ENCODE measurements around the gene ARHGEF28.

The ARHGEF28 gene

GRCh38 chr5:73605223-73606087 is 20.5 kb upstream of the ARHGEF28 start:
- H3K27ac ChIP-seq, result no peak overlapping the region
- no peak for DNase-seq
- H3K9me3 ChIP-seq (ENCODE audit: severe bottlenecking), result peaks cover 9% of the 10 kb centered on the region
- no peak for TF ChIP-seq CTCF (IDR thresholded peaks at IDR 0.05; ENCODE audit: low read depth, low read length)
- no peaks in the 10 kb centered on the region for H3K36me3 ChIP-seq
- no peak overlapping the region for H3K4me3 ChIP-seq (ENCODE audit: low read depth, low read length)
- no peaks in the 10 kb centered on the region for H3K27me3 ChIP-seq (ENCODE audit: insufficient read depth, low read depth, severe bottlenecking)

DNA sequence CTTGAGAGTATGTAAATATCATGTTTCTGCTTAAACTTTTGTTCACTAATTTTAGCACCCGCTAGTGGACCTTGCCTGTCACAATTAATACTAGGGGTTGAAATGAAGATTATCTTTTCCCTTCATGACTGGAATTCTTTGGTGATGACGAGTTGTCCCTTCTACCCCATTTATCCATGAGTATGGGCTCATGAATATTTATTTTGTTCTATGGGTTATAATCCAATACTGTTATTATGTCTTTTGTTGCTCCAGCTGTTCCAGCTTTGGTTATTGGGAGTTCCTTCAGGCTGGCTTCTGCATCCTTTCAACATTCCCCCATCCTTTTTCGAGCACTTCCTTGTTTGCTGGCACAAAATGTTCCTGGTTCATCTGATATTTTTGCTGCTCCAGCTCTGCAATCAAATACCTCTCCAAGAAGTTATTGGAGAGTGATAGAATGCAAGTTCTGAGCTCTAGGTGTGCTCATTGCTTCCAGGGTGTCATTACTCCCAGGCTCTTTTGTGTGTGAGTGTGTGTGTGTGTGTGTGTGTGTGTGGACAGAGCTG is 19.7 kb upstream of the ARHGEF28 start:
- H3K27ac ChIP-seq, result no peak overlapping the region
- DNase-seq, result no peak
- no peaks in the 10 kb centered on the region for H3K27me3 ChIP-seq (ENCODE audit: insufficient read depth, low read depth, severe bottlenecking)
- H3K36me3 ChIP-seq, result no peaks in the 10 kb centered on the region
- TF ChIP-seq CTCF (IDR thresholded peaks at IDR 0.05; ENCODE audit: low read depth, low read length), result no peak
- H3K4me3 ChIP-seq (ENCODE audit: low read depth, low read length), result no peak overlapping the region
- H3K9me3 ChIP-seq (ENCODE audit: severe bottlenecking), result peaks cover 9% of the 10 kb centered on the region

DNA sequence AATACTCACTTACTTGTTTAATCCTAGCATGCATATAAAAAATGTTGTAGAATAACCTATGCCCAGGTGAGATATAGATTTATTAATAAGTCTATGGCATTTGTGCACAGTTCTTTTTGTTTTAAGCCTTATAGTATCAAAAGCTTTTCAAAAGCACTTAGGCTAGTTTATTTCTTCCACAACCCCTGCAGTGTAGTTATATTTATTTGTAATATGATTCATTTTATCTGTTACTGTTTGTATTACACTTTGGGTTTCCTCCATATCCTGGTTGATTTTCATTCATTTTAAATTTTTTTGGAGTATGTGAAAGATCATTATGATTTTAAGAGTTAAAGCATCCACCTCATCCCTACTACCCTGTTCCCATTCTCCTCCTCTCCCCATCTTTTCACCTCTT is 18.8 kb upstream of the ARHGEF28 start:
- Histone ChIP-seq H3K27me3 (ENCODE audit: insufficient read depth, low read depth, severe bottlenecking) (no peaks in the 10 kb centered on the region), H3K9me3 (ENCODE audit: severe bottlenecking) (no peaks in the 10 kb centered on the region), H3K27ac (no peak overlapping the region), H3K36me3 (no peaks in the 10 kb centered on the region), H3K4me3 (ENCODE audit: low read depth, low read length) (no peak overlapping the region)
- DNase-seq, result no peak
- TF ChIP-seq CTCF (IDR thresholded peaks at IDR 0.05; ENCODE audit: low read depth, low read length), result no peak

DNA sequence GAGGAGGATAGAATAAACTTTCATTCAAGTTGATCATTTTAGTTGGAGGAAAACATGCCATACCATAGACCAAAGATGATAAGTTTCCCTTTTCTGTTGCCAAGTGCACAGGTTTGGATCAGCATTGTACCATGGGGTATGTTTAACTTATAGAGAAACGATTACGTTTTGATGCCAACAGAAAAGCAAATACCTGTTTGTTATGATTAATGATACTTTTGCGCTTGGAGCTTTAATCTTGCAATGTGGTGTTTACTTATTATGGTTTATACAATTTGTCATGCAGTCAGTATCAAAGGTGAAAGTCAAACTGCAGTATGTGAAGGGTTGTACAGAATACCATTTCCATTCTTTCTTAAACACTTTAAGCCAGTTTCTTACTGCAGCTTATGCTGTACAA is 13.2 kb upstream of the ARHGEF28 start:
- Histone ChIP-seq H3K4me3 (ENCODE audit: low read depth, low read length) (no peak overlapping the region), H3K27ac (no peak overlapping the region), H3K27me3 (ENCODE audit: insufficient read depth, low read depth, severe bottlenecking) (no peaks in the 10 kb centered on the region), H3K36me3 (no peaks in the 10 kb centered on the region), H3K9me3 (ENCODE audit: severe bottlenecking) (no peaks in the 10 kb centered on the region)
- no peak for TF ChIP-seq CTCF (IDR thresholded peaks at IDR 0.05; ENCODE audit: low read depth, low read length)
- no peak for DNase-seq

DNA sequence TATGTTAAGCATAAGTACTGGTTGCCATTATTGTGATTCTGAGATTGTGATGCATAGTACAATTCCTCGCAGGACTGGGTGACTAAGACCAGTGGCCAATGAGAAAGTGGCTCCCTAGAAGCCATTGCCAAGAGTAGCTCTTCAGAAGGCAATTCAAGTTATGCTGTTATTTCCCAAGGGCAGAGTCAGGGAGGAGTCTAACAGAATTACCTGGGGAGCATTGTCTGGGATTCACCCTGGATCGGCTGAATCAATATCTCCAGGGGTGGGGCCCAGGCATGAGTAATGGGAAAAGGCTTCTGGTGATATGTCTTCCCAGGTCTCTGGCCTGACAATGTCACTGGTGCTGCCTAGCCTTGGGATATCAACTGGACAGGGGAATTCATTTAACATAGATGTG is 10.9 kb upstream of the ARHGEF28 start:
- DNase-seq, result no peak
- Histone ChIP-seq H3K27me3 (ENCODE audit: insufficient read depth, low read depth, severe bottlenecking) (no peaks in the 10 kb centered on the region), H3K36me3 (no peaks in the 10 kb centered on the region), H3K9me3 (ENCODE audit: severe bottlenecking) (no peaks in the 10 kb centered on the region), H3K27ac (no peak overlapping the region), H3K4me3 (ENCODE audit: low read depth, low read length) (no peak overlapping the region)
- no peak for TF ChIP-seq CTCF (IDR thresholded peaks at IDR 0.05; ENCODE audit: low read depth, low read length)
